Activated CD8-positive, alpha-beta memory T cell treated with anti-CD3 and anti-CD28 coated beads for 48 hours (primary cell): Measurements from ENCODE around the gene RAMP1.

Source experiments
- DNase-seq, 3 experiments: peaks; one replicate each; pipeline ENCODE4 v3.0.0-alpha.2; 2020; ENCODE audit warnings: low read depth in 2 of 3, low spot score in 2 of 3

RAMP1 gene

GRCh38 chr2:237894986-237895543 is 35.6 kb downstream of the RAMP1 start:
- DNase-seq: no peak

GRCh38 chr2:237895544-237896506 is 36.4 kb downstream of the RAMP1 start:
- DNase-seq: no peak

DNA sequence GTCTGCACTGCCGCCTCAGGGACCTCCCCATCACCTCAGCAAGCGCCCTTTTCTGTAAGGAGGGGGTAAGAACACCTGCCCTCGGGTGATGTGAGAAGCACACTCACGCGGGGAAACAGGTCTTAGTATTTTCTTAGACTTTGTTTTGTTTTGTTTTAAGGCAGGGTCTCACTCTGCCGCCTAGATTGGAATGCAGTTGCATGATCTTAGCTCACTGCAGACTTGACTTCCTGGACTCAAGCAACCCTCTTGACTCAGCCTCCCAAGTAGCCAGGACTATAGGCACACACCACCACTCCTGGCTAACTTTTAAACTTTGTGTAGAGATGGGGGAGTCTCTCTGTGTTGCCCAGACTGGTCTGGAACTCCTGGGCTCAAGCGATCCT is 37.1 kb downstream of the RAMP1 start:
- DNase-seq: no peak

- no peak for DNase-seq
These were observed 37.5 kb downstream of the RAMP1 start for GRCh38 chr2:237896956-237897355.

DNA sequence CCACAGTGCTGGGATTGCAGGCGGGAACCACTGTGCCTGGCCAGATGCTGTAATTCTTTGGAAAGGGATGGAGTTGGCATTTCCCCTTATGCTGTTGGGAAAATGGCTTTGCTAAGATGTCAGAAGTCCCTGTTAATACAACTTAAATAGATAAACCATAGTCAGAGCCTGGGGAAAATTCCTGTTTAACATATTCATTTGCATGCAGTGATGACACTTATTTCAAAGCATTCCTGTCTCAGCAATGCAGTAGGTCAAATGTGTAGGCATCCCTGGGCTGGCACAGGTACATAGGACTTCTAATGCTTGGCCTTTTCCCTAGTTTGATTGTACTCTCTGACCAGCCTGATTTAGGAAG is 38.6 kb downstream of the RAMP1 start:
- DNase-seq: no peak

DNA sequence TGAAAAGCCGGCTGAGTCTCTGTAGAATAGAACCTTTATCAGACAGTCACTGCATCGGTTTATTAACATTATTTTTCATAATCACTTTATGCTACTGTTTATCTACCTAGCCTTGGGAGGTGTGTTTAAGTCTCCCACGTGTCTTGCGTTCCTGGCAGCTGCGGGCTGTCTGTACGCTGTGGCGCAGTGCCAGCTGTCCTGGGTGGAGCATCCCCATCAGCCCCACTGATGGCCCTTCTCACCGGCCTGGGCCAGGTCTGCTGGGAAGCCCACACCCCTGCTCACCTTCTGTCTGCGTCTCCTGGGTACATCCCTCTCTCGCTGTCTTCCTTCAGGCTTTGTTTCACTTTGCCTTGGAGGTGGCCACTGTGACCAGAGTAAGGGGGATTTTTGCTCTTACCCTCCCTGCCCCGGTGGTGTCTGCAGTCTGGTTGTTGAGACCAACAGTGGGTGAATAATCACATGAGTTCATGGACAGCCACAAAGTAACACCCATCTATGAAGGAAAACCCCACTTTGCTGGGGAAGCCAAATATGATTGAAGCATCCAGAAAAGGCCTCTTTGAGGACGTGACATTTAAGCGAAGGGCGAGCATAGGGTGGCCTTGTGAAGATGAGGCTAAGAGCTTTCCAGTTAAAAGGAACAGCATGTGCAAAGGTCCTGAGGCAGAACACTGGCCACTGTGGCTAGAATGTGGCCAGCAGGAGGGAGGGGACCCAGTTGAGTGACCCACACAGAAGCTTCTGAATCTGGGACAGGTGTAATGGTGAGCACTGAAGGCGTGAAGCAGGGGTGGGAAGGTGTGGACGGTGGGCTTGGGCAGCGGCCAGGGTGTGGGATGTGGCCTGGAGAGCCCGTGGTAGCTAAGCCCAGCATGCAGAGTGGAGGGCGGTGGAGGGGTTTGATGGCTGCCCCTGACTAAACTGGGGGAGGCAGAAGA is 41.7 kb downstream of the RAMP1 start:
- DNase-seq: no peak

- no peak for DNase-seq
These were observed 42.8 kb downstream of the RAMP1 start for GRCh38 chr2:237901932-237902850.

GRCh38 chr2:237904831-237905599 is 45.6 kb downstream of the RAMP1 start:
- DNase-seq: no peak

- DNase-seq: no peak
These were observed 47.7 kb downstream of the RAMP1 start for GRCh38 chr2:237907144-237907543.

GRCh38 chr2:237909075-237909695 is 49.8 kb downstream of the RAMP1 start:
- no peak for DNase-seq

DNA sequence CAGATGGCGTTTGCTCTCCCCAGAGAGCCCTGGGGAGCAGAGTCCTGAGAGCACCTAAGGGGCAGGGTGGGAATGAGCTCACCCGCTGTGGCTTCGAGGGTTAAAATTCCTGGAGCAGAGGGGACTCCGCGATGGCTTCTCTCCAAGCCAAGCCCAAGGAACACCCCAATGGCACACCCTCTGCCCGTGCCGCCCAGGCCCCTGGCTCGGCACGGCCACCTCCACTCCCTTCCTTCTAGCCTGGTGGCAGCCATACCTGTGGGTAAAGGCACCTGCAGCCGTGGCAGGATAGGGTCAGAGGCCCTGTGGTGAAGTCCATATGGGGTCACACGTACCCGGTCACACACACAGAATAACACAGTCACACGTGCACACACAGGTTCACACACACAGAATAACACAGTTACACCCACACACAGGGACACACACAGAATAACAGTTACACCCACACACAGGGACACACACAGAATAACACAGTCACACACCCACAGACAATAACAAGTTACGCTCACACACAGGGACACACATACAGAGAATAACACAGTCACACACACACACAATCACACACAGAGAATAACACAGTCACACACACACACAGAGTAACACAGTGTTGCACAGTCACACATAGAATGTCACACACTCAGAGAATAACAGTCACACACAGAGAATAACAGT is 50.5 kb downstream of the RAMP1 start:
- DNase-seq: no peak

GRCh38 chr2:237910576-237911362 is 51.3 kb downstream of the RAMP1 start:
- no peak for DNase-seq

GRCh38 chr2:237911363-237912017 is 52.1 kb downstream of the RAMP1 start:
- no peak for DNase-seq

DNA sequence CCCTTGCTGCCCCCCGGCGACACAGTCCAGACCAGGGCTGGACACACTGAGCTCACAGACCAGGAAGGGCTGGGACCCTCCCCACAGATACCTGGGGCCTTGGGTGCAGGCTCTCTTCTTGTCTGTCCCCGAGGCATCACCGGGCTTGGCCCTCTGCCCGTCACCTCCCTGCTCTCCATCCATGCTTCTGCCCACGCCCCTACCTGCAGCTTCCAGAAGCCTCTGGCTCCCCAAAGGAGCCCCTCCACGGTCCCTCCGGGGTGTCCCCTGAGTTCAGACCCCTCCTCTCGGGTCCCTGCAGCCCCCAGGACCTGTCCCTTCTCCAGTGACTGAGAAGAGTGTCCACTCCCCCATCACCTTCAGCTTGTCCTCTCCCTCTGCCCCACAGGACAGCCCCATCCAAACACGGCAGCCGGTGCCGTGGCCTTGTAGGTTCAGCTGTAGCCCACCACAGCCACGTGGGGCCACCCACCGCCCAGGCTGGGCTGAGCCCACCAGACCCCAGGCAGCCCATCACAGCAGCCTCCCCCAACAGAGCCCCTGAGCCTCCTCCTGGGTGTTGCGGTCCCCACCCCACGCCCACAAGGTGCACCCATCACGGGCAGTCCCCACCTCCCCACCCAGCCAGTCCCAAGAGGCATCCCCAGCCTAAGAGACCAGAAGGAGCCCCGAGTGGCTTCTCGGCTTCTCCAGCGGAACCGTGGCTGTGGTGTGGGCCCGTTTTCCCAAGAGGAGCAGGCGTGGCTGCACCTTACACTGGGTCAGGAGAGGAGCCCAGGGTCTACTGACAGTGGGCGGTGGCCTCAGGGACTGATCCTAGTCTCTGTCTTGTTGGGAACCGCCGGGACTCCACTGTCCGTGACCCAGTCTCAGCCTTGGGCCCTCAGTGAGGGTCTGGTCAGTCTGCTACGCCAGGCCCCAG is 53.1 kb downstream of the RAMP1 start:
- DNase-seq: no peak

GRCh38 chr2:237913193-237913917 is 53.9 kb downstream of the RAMP1 start:
- DNase-seq: no peak

DNA sequence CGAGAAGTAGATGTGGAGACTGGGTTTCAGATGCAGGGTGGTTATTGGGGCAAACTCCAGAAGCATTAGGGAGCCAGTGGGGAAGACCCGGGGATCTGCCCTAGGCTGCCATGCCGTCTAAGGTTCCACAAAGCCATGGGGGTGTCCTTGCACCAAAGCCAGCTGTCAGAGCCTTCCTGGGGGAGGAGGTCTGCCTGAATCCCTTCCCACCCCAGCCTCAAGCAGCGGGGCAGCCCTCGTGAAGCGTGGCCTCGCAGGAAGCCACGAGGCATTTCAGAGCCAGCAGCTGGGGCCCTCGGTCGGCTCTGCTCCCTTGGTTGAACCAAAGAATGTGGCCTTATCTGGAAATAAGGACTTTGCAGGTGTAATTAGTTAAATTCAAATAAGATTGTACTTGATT is 56.2 kb downstream of the RAMP1 start:
- no peak for DNase-seq
